Activated CD4-positive, alpha-beta T cell treated with anti-CD3 and anti-CD28 coated beads for 1 hour (primary cell): Measurements from ENCODE around the gene ANKRD11.

ENCODE experiments used
- DNase-seq: peaks from one replicate; pipeline ENCODE4 v3.0.0-alpha.2; 2020

ANKRD11 gene

GRCh38 chr16:89378947-89379771, 111.2 kb downstream of the ANKRD11 start:
- DNase-seq = no peak

GRCh38 chr16:89377453-89377848, 112.9 kb downstream of the ANKRD11 start:
- no peak for DNase-seq

GRCh38 chr16:89376812-89377452, 113.4 kb downstream of the ANKRD11 start:
- no peak for DNase-seq

GRCh38 chr16:89375686-89376085, 114.7 kb downstream of the ANKRD11 start:
- DNase-seq = no peak

GRCh38 chr16:89375021-89375420, 115.3 kb downstream of the ANKRD11 start:
- DNase-seq = no peak

- DNase-seq = no peak
Measured at GRCh38 chr16:89374393-89374960, 115.9 kb downstream of the ANKRD11 start.

- DNase-seq = no peak
Measured at GRCh38 chr16:89373355-89374110, 116.8 kb downstream of the ANKRD11 start.

GRCh38 chr16:89371968-89372634, 118.3 kb downstream of the ANKRD11 start:
- DNase-seq = no peak

GRCh38 chr16:89371386-89371785, 119.0 kb downstream of the ANKRD11 start:
- DNase-seq = no peak

GRCh38 chr16:89370601-89371000, 119.8 kb downstream of the ANKRD11 start:
- DNase-seq = no peak

- no peak for DNase-seq
Measured at GRCh38 chr16:89370081-89370511, 120.3 kb downstream of the ANKRD11 start.

- no peak for DNase-seq
Measured at GRCh38 chr16:89369266-89369895, 121.0 kb downstream of the ANKRD11 start.

GRCh38 chr16:89368604-89369249, 121.6 kb downstream of the ANKRD11 start:
- DNase-seq = no peak

- DNase-seq = no peak
Measured at GRCh38 chr16:89367538-89367915, 122.8 kb downstream of the ANKRD11 start.

- DNase-seq = no peak
Measured at GRCh38 chr16:89366561-89367537, 123.5 kb downstream of the ANKRD11 start.

- DNase-seq = no peak
Measured at GRCh38 chr16:89365996-89366395, 124.4 kb downstream of the ANKRD11 start.

GRCh38 chr16:89365044-89365467, 125.3 kb downstream of the ANKRD11 start:
- no peak for DNase-seq

- DNase-seq = no peak
Measured at GRCh38 chr16:89364606-89365005, 125.8 kb downstream of the ANKRD11 start.

GRCh38 chr16:89363621-89364393, 126.6 kb downstream of the ANKRD11 start:
- DNase-seq = peak; percentile 28
